Right ventricle myocardium inferior (tissue), 1 donor: ENCODE results near the gene GRB10. TPM values are rescaled to one million over a fixed set of nuclear protein-coding genes. Genes with fewer than 3 reads are reported as not detected.

Experiments used
- ATAC-seq: fragments of 200-7000 bp; cut with Tn5 transposase; one replicate; pipeline ENCODE4 v1.9.1; 2020; ENCODE audit warnings: mild to moderate bottlenecking, moderate library complexity
- DNase-seq: peaks from one replicate; pipeline ENCODE4 v3.0.0; 2021; ENCODE audit errors: missing footprints
- intact Hi-C: fragments of 100-400 bp; cut with DNase I; formaldehyde crosslinking; loops from one replicate; pipeline ENCODE4 v1.11.0; 2022
- total RNA-seq: library from RNA; stranded (reverse); fragmentation: NEBNext Ultra II Directional; extraction: Animal tissue kit (Norgen Biotek cat#: 25700); gene quantifications from one replicate; pipeline ENCODE4 v1.2.1, GENCODE V29; 2021
- donor health status: DM: no; HTN: yes; CAD: no; lungs with severe emphysema.

The GRB10 gene
- total RNA-seq, 1 donor from 2014 or later: 34.7 TPM

DNA sequence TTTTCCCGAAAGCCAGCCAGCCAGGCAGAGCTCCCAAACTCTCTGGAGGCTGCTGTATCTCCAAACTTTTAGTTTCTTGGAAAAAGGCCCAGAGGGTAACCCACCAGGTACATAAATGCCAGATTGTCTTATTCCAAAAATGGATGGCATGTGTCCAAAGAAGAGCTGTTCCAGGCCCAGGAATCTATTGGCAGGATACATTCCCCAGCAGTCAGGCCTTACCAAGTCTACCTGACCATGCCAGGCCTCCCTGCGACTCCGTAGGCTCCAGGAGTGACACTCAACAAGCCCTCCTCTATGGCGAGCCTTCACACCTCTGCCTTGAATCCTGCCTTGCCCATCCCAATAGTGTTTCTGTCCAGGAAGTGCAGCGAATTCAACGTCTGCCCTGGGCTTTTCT lies 95.6 kb downstream of the GRB10 start:
- no peak for ATAC-seq
- intact Hi-C loops: loop anchor here (5.0 to 10.0 kb wide), 3 partner anchors 105 to 455 kb away; no protein-coding TSS in a partner anchor

DNA sequence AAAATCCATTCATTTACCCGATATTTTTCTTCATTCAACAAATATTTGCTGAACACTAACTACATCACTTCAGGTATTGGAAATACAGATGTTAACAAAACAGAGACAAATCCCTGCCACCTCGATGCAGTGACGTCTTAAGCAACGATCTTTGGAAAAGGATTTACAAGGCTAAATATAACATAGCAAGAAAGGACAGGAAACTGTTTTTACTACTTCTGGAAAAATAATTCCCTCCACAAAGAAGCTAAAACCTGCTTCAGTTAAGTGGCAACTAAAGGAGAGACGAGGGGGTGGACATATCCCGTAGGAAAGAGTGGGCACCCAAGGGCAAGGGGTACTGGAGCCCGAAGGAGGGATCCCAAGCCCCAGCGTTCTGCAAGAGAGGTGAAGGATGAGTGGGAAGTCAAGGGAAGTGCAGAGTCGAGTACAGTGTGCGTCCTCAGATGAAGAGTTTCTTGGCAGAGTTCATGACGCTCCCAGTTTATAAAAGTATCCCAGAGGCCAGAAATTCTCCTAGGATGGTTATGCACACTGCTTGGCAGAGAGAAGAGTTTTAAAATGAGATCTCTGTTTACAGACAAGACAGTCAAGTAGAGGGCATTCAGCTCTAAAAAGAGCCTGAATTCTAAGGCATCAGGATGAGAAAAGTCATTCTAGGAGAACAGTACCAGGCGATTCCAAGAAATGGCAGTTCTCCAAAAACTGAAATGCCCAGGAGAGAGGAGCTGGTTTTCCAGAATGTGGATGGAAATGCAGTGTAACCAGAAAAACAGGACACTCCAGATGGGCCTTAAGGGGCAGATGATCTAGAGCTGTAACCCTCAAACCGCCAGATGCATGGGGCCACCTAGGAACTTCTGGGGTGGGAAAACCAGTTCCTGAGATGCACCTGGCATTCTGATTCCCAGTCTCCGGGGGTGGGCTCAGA lies 97.3 kb downstream of the GRB10 start:
- ATAC-seq (peak; percentile 50), DNase-seq (no peak)
- intact Hi-C loops: loop anchor here (5.0 to 10.0 kb wide), 3 partner anchors 107 to 457 kb away; no protein-coding TSS in a partner anchor

More for the DNA sequence above, 95.6 kb downstream of the GRB10 start:
- no peak for DNase-seq

DNA sequence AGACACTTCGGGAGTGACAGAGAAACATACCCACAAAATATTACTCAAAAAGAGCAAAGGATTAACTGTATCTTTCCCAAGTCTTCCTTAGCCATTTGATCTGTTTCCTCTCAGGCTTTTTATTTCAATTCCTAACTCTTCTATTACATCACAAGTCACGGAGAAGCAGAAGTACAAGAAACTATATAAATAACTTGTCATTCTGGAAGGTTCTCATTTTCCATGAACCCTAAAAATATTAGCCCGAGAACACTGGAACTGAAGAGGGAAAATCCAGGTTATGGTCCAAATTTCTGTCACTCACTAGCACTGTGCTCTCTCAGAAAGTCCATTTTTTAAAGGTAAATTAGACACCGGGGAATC lies 98.0 kb downstream of the GRB10 start:
- DNase-seq (no peak), ATAC-seq (no peak)
- intact Hi-C loops: loop anchor here (5.0 to 10.0 kb wide), 3 partner anchors 108 to 458 kb away; no protein-coding TSS in a partner anchor

DNA sequence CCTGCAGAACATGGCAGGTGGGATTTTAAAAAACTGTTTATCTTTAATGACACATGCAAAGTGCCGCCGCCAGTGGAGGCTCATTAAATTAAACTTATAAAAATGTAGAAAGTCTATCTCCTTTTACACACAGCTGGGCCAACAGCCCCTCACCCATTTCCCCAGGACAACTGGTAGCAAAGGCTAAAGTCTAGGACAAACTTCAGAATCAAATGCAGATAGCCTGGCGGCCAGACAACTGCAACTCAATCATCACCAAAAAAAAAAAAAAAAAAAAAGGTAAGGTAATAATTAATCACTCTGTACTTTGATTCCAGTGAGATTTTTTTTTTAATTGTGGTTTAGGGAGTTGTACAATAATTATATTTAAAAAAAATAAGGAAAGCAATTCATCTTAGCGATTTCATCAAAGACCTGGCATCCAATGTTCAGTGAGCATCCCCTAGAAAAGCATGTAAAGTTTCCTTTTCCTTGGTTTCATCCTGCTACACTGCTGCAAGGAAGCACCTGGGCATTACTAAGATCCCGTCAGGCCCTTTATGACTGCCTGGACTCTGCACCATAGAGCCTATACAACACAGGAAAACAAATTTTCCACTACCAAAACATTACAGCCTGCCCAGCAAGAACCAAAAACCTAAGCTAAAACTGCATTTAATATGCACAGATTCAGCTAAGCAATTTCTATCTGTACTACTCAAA lies 98.5 kb downstream of the GRB10 start:
- DNase-seq (no peak), ATAC-seq (no peak)
- intact Hi-C loops: loop anchor here (10.0 kb wide), 1 partner anchor 381 kb away; no protein-coding TSS in a partner anchor

DNA sequence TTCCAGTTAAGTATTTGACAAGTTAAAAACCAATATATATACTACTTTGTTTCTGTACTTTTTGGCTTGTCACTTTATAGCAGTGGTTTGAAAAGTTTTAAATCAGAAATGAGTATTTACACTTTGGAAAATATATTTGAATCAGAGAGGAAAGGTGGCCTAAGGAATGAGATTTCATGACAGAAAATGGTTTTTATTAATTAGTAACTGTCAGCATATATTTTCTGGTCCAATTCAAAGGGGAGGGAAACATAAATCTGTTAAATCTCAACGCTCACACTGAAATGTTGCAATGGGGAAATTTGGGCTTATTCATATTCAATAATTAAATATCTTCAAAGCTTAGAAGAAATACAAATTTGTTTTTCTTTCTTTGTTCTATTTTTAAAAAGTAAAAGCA lies 100.1 kb downstream of the GRB10 start:
- DNase-seq: no peak
- intact Hi-C loops: loop anchor here (10.0 kb wide), 1 partner anchor 382 kb away; no protein-coding TSS in a partner anchor

DNA sequence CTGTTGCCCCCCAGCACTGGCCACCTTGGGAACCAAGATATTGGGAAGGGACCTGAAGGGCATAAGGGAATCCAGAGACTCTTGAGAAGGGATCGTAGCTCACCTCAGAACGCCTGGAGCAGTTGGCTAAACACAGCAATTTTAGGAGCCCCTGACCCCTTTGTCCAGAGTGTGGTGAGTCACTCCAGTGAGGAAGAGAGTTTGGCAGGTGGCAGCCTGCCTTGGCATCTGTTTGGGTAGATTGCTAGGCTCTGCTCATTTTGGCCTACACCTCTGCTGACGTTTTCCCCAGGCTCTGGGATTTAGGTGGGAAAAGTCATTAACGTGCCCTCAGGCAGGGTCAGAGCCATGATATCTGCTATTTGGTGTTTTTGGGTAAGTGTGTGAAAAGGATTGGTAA lies 100.6 kb downstream of the GRB10 start:
- ATAC-seq: no peak
- intact Hi-C loops: loop anchor here (10.0 kb wide), 1 partner anchor 383 kb away; no protein-coding TSS in a partner anchor
- DNase-seq: no peak

More for the DNA sequence above, 100.1 kb downstream of the GRB10 start:
- no peak for ATAC-seq

DNA sequence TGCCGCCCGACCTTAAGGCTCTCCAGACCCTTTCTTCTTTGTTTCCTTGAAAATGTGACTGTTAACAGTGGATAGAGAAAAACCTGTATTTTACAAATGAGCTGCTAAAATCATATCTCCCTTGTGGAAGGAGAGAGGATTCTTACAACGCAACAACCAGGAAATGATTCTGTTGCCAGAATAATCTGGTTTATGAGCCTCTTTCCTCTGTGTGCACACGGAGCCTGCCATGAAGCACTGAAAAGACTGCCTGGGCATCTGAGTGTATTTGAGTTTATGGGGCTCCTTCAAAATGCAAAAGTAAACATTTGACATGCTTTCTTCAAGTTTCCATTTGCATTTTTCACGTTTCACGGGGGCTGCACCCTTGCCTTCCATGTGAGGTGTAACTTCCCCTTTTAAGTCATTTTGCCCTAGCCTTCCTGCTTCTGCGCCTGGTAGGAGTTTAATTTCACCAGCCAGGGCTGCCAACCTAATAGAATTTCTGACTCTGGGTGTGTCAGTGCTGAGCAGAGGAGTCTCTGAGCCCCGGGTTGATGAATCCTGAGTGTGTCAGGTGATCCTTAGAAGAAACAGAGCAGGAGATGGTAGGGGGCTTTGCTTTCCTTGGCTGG lies 101.2 kb downstream of the GRB10 start:
- no peak for DNase-seq
- ATAC-seq: no peak
- intact Hi-C loops: loop anchor here (10.0 kb wide), 1 partner anchor 383 kb away; no protein-coding TSS in a partner anchor

DNA sequence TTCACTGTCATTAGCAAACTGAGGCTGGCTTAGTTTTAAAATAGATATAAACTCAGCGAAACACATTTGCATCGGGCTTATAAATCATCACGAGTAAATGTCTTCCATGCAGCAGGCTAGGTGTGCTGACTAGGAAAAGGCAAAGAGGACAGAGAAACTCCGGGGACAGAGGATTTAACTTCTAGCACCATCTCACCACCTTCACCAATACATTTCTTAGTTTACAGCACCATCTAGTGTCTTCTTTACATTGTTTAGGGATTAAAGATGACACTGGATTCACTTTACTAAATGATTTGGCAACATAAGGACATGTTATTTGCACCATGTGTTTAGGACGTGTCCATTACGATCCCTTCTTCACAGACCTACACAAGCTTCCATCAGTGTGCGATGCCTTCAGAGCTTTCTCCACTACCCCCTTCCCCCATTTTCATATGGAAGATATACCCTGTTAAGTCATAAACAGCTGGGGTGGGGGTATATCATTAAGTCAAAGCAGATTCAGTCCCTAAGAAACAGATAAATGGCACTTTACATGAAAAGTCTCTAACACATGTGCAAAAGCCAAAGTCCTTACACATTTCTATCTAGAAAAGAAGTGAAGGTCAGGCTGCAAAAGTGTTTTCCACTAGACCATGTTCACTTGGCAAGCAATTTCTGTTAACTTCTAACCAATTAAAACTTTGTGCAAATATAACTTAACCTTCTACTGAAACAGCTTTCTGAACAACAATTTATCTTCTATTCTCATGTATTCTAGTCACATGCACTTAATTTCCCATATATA lies 103.3 kb downstream of the GRB10 start:
- peak; percentile 75 for ATAC-seq

DNA sequence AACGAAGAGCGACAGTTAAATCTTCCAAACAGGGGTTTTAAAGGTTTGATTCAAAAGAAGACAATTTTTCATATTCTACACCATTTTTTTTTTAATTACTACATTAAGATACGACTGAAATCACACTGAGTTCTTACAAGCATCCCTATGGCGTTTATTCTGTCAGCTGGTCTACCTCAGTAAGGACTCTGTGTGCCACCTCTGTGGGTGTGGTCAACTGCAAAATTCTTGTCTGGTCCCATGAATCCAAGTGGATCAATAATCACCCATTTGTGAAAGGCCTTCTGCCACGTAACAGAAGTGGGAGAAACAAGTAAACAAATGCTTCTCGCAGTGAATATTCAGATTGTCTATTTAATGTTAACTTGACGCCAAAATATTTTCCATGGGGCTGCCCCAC lies 104.1 kb downstream of the GRB10 start:
- intact Hi-C loops: loop anchor here (5.0 kb wide), 1 partner anchor 484 kb away; no protein-coding TSS in a partner anchor
- DNase-seq (no peak), ATAC-seq (no peak)

More for the DNA sequence above, 103.3 kb downstream of the GRB10 start:
- intact Hi-C loops: loop anchor here (1.0 to 10.0 kb wide), 4 partner anchors 64 to 483 kb away; no protein-coding TSS in a partner anchor
- no peak for DNase-seq

DNA sequence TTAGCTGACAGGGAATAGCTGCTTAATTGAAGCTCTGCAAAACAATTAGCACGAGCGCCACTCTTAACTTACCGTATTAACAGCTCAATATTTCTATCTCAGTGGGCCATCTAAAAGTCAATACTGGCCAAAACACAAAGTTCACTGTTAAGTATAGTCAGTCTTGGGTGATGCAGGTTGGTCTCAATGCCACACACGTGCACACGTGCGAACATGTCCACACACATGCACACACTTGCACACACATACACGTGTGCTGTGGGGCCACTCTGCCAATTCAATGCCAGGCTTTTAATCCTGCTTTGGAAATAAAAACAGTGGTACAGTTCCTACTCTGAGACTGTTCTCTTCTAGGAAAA lies 105.1 kb downstream of the GRB10 start:
- DNase-seq (no peak), ATAC-seq (no peak)
- intact Hi-C loops: loop anchor here (5.0 kb wide), 1 partner anchor 485 kb away; no protein-coding TSS in a partner anchor

DNA sequence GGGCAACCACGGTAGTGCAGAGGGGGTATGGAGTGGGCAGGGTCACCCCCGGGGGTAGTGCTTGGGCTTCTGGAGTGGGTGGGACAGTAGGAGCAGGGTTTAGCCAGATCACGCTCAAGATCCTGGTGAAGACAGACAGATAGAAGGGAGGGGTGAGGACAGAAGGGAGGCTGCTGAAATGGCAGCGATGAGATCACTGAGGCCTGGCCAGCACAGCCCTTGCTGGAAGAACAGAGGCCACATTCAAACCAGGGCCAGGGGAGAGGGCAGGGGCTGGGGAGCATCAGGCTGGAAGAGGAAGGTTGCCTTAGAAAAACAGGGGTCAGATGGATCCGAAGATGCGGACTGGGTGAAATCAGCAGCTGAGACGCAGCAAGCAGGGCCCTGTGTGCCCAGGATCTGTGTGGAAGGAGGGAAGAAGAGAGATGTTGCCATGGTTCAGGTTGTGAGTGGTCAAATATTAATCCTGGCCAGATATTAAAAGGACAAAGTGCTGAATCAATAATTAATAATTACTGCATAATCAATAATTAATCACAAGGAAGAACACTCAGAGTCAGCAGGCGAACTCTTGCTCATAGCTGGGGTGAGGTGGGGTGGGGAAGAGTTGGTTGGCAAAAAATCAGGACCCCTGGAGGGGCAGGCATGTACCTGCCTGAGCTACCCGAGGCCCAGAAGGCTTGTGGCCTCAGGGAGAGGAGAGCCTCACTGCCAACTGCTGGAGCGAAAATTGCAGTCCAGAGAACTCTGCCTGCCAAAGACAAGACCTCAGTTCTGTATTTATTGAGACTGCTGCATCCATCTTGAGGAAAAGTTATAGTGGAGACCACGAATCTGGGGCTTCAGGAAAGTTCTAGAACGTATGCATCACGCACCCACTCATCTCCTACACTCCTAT lies 105.7 kb downstream of the GRB10 start:
- intact Hi-C loops: loop anchor here (5.0 kb wide), 1 partner anchor 485 kb away; no protein-coding TSS in a partner anchor
- DNase-seq (no peak), ATAC-seq (peak; percentile 42)

DNA sequence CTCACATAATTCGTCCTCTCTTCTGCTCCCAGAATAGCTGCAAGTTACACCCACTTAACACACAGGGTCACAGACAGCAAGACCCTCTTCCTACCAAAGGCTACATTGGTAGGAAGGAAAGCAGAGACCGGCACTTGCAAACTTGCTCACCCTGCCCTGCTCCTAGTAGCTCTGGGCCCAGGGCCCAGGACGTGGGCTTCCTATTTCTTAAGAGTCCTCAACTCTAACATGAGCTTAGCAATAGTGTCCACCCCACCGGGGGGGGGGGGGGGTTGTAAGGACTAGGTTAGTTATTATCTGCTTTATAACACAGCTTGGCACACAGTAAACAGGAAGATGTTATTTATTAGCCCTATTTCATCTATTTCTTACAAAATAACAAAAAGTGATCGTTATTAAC lies 106.6 kb downstream of the GRB10 start:
- ATAC-seq (no peak), DNase-seq (no peak)
- intact Hi-C loops: loop anchor here (5.0 kb wide), 1 partner anchor 486 kb away; no protein-coding TSS in a partner anchor

DNA sequence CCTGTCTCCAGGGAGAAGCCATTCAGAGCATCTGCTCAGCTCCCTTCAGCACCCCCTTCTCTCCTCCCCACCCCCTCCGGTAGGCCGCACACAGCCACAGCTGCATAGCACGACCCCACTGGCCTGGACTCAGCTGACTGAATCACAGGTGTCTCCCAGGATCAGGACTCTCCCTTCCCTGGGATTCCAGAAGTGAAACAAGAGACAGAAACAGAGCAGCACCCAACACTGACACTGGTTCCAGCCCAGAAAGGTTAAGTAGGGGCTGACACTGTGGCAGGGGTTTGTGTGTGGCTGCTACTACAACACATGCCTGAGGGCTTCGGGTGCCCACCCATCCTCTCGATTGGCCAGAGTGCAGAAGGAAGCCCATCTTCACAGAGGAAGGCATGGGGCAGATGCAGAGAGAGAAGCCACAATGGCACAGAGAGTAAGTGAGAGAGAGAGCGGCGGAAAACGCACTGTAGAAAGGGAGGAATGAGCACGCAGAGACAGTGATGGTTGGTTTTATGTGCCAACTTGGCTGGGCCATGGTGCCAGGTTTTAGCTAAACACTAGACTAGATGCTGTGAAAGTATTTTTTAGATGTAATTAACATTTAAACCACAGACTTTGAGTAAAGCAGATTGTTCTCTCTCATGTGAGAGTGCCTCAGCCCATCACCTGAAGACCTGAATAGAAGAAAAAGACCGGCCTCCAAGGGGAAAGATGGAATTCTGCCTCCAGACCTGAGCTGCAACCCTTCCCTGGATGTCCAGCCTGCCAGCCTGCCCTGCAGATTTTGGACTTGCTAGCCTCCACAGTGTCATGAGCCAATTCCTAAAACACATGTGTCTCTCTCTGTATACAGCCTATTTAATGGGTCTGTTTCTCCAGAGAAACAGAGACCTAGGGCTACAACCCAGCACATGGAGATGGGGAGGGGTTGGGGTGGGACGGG lies 107.5 kb downstream of the GRB10 start:
- intact Hi-C loops: loop anchor here (5.0 kb wide), 1 partner anchor 487 kb away; no protein-coding TSS in a partner anchor
- no peak for DNase-seq
- ATAC-seq: no peak

DNA sequence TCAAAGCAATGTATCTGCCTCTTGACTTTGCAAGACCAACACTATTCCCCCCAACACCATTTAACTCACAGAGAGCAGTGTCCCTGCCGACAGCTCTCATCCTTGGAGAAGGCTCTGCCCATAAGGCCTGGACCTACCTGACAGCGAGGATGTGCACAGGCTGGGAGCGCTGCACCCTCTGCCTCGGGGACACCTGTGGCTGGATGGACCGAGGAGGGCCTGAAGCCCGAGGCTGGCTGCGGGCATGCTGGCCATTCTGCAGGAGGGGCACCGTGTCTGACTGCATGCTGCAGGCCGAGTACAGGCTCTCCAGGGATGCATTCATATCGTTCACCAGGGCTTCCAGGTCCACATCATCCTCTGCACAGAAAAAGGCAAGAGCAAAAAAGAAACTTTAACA lies 108.4 kb downstream of the GRB10 start:
- ATAC-seq (no peak), DNase-seq (no peak)
- intact Hi-C loops: no loop called here

DNA sequence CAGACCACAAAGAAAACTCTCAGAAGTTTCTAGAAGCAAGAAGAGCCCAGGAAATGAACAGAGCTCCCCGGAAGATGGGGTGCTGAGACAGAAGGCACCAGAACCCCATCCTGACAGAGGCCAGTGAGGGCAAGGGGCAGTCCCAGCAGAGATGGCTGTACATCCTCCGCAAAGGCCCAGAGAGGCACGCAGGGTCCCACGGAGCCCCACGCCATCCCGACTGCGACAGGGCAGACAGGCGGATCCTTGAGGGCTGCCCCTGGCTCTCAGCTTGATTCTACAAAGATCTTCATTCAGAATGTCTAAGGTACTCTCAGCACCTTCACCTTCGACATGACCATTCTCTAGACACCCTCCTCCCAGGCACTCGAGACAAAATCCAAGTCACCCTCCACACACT lies 109.6 kb downstream of the GRB10 start:
- DNase-seq (no peak), ATAC-seq (no peak)
- intact Hi-C loops: no loop called here

DNA sequence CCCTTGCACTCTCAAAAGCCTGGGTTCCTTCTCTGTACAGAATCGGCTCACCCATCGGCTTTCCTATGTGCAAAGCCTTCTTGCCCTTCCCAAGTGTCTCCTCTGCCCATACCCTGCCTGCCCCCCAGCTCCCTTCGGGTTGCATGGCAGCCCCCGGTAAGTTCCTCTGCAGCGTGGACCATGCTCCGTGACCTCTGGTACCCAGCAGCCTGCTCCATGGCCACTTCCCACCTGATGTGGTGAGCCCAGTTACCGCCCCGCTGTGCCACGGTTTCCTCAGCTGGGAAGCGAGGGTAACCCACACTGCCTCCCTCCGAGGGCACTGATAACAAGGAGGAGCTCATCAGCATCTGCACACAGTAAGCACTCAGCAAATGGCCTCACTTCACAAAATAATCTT lies 110.7 kb downstream of the GRB10 start:
- intact Hi-C loops: no loop called here
- ATAC-seq (no peak), DNase-seq (no peak)
